Stimulated activated CD4-positive, alpha-beta T cell treated with anti-CD3 and anti-CD28 coated beads, TNF-alpha, amount 100 ng/mL, for 1 hour (primary cell): Measurements from ENCODE around the gene CCDC91.
"Not testable (repeated sequence)": the region's sequence is repeated elsewhere in the genome, so short reads cannot be mapped to it uniquely, and the experiment has no call there.

Source experiments
- DNase-seq, 3 donors: peaks; one replicate each; pipeline ENCODE4 v3.0.0-alpha.2; 2020; ENCODE audit warnings: low read depth in 3 of 3, low spot score in 1 of 3

The CCDC91 gene

GRCh38 chr12:28278960-28279359 lies 88.7 kb downstream of the CCDC91 start:
- DNase-seq = no peak

- DNase-seq = no peak
Observed at GRCh38 chr12:28286352-28286751, 96.1 kb downstream of the CCDC91 start.

GRCh38 chr12:28290262-28290661 lies 100.0 kb downstream of the CCDC91 start:
- no peak for DNase-seq

- DNase-seq = no peak
Observed at GRCh38 chr12:28292699-28293098, 102.4 kb downstream of the CCDC91 start.

- DNase-seq = no peak
Observed at GRCh38 chr12:28294300-28294699, 104.0 kb downstream of the CCDC91 start.

GRCh38 chr12:28296287-28296686 lies 106.0 kb downstream of the CCDC91 start:
- DNase-seq = no peak

- DNase-seq = no peak
Observed at GRCh38 chr12:28303192-28303591, 112.9 kb downstream of the CCDC91 start.

- no peak for DNase-seq
Observed at GRCh38 chr12:28306535-28306934, 116.3 kb downstream of the CCDC91 start.

- DNase-seq = no peak
Observed at GRCh38 chr12:28308891-28309290, 118.6 kb downstream of the CCDC91 start.

GRCh38 chr12:28313631-28314030 lies 123.4 kb downstream of the CCDC91 start:
- no peak for DNase-seq

- DNase-seq = no peak
Observed at GRCh38 chr12:28316049-28316448, 125.8 kb downstream of the CCDC91 start.

- no peak for DNase-seq
Observed at GRCh38 chr12:28318273-28318672, 128.0 kb downstream of the CCDC91 start.

- DNase-seq = no peak
Observed at GRCh38 chr12:28320353-28320752, 130.1 kb downstream of the CCDC91 start.

- DNase-seq = no peak
Observed at GRCh38 chr12:28327722-28328121, 137.5 kb downstream of the CCDC91 start.

- DNase-seq = no peak
Observed at GRCh38 chr12:28328967-28329366, 138.7 kb downstream of the CCDC91 start.

- not testable (repeated sequence) for DNase-seq
Observed at GRCh38 chr12:28329727-28330126, 139.5 kb downstream of the CCDC91 start.

GRCh38 chr12:28330232-28330631 lies 140.0 kb downstream of the CCDC91 start:
- not testable (repeated sequence) for DNase-seq

- DNase-seq = no peak
Observed at GRCh38 chr12:28331130-28331529, 140.9 kb downstream of the CCDC91 start.

- DNase-seq = no peak
Observed at GRCh38 chr12:28340261-28341045, 150.2 kb downstream of the CCDC91 start.

GRCh38 chr12:28343713-28344112 lies 153.5 kb downstream of the CCDC91 start:
- DNase-seq = no peak

GRCh38 chr12:28346567-28346966 lies 156.3 kb downstream of the CCDC91 start:
- DNase-seq = no peak

- no peak for DNase-seq
Observed at GRCh38 chr12:28349196-28349595, 158.9 kb downstream of the CCDC91 start.

GRCh38 chr12:28350502-28350901 lies 160.2 kb downstream of the CCDC91 start:
- no peak for DNase-seq
